ENCODE measurements around the gene MRTFB. TPM values are rescaled to one million over a fixed set of nuclear protein-coding genes. Genes with fewer than 3 reads are reported as not detected.
"Not testable (repeated sequence)": the region's sequence is repeated elsewhere in the genome, so short reads cannot be mapped to it uniquely, and the experiment has no call there.

MRTFB gene
- total RNA-seq, 1 donor from 2014 or later, result 53.8 TPM

DNA sequence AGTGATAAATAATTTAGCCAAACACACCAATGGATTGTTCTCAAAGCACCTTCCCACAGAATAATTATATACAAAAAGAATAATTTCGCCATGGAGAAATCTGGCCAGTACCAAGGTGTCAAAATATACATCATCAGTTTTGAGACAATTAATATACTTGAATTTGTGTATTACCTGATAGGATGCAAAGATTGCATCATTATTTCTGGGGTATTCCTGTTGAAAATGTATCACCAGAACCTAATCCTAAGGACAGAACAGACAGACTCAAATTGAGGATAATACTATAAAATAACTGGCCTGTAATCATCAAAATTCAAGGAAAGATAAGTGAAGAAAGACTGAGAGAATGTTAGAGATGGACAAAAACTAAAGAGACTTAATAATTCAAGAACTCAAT, 111.9 kb downstream of the MRTFB start:
- DNase-seq (ENCODE audit: low spot score), result no peak

DNA sequence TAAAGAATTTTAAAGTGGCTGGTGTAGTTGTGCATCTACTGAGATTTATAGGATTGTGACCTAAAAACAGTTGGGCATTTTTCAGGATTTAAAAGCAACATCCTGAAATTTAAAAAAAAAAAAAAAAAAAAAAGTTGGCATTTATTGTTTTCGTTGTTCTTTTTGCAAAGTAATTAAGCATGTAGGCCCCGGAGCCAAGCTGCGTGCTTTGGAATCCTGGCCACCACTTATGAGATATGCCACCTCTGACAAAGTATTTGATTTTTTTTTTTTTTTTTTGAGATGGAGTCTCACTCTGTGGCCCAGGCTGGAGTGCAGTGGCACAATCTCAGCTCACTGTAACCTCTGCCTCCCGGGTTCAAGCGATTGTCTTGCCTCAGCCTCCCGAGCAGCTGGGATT, 112.8 kb downstream of the MRTFB start:
- not testable (repeated sequence) for DNase-seq (ENCODE audit: low spot score)

DNA sequence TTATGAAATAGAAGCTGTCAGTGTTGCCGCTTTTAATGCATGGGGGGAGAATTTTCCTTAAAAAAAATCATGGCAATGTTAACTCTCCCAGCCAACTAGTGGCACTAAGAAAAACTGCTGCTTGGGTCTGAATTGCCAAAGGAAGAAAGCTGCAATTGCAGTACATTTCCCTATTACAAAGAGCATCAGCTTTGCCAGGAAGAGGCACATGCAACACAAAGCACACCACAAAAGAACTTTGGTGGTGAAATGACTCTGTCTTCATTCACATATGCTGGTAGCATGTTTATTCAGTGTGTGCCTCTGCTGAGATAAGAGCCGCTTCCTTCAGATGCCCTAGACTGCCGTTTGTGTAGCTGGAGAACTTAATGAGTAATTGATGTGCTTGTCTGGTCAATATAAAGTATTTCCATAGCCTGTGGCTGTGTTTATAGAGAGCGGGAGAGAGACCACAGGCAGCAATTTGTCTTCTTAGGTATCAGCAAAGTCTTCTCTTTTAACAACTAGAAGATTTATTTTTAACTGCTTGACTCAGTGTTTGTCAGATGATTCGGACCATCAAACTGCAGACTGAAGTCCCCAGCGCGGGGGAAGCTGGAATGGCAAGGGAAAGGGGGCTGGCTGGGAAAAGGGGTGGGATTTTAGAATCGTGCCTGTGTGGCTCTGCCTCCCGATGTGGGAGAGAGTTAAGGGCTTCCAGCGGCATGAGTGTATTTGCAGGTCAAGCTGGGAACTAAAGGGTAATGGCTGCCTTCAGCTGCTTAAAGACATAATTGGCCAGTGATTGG, 115.1 kb downstream of the MRTFB start:
- DNase-seq (ENCODE audit: low spot score), result no peak

DNA sequence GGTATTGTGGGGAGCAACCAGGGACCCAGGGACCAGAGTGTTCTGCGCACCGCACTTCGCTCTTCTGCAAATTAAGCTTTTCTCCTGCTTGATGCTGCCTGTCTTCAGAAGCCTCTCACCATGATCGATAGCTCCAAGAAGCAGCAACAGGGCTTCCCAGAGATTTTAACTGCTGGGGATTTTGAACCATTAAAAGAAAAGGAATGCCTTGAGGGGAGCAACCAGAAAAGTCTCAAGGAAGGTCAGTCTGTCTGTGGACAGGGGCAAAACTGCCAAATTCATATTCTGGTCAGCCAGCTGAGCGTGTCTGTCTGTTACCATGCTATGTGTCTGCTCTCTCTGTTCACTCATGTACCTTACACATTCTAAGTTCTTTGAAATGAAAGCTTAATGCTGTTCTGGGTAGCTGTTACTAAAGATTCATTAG, 115.7 kb downstream of the MRTFB start:
- no peak for DNase-seq (ENCODE audit: low spot score)

DNA sequence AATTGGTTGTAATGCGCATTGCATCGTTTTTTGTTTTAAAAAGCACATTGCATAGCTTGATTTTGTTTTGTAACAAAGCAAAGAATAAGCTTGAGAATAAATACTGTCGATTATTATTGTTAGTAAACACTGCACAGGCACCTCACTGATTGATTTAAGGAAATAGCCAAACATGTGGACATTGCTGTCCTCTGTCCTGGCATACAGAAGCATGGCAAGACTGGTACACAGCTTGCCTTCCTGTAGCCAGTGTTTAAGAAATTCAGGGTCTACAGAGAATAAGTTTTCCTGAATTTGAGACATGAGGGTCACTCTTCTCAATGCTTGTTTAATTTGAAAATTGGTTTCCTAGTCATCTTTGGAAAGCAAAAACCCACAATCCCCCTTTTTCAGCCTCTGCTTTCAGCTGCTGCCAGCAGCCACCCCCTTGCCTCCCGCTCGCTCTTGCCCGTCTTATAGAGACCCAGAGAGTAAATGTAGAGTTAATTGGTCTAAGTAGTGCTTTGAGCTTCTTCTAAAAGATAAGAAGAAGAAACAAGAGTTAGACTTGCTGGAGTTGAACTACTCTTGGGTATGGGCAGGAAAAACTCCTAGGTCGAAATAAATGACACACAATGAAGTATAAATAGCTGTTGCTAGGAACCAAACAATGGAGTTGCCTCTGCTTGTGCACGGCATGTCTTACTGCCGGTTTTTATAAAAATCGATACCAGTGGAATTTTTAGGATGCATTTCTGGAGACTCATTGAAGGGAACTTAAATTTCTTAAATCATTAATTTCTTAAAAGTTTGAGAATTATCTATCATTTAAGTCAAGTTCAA, 116.6 kb downstream of the MRTFB start:
- no peak for DNase-seq (ENCODE audit: low spot score)

DNA sequence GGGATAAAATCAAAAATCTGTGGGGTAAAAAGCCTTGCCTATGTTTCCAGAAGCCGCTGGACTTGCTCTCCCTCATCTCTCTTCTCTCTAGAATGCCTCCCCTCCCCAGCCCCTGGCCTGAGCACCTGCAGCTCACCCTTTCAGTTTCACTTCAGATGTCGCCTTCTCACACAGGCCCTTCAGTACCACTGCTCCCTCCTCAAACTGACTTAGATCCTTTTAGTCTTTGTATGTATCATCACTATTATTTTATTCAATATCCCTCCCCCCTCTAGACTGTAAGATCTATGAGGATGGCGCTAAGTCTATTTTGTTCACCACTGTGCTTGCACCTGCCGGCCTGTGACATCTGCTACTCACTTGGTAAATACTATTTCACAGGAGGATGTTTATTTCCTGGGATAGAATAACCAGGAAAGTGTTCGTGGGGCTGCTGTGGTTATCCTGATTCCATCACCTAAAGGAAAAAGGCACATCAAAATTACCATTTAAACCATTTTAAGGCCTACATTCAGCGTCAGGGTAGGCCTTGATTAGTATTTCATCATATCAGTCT, 122.3 kb downstream of the MRTFB start:
- DNase-seq (ENCODE audit: low spot score), result no peak

DNA sequence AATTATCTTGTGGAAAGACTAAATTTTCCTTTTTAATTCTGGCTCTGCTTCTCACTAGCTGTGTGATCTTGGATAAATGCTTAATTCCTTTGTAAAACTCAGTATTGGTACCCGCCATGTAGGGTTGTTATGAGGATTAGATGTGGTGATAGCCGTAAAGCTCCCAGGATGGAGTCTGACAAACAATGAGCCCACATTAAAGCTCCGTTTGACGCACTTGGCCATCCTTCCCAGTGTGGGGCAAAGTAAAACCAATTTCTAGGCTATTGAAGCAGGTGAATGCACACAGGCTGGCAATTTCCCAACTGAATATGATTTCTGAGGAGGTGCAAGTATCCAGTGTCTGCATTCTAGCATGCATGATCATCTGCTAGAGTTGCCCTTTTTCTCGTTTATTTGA, 123.6 kb downstream of the MRTFB start:
- DNase-seq (ENCODE audit: low spot score), result no peak

DNA sequence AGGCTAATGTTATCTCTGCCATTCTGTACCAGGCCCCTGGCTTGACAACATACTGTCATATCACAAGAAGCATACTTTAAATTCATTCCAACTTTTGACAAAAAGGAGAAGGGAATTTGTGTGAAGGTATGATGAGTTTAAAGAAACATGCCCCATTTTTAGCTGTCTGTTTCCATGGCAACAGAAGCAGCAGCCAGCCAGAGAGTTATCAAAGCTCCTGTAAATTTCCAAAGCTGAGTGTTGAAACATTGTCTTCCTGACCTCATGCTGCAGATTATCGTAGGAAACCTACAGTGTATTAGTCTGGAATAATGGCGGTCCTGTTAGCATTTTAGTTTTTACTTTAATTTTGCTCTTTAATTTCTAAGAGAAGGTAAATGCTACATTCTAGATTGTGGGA, 124.9 kb downstream of the MRTFB start:
- DNase-seq (ENCODE audit: low spot score), result no peak

DNA sequence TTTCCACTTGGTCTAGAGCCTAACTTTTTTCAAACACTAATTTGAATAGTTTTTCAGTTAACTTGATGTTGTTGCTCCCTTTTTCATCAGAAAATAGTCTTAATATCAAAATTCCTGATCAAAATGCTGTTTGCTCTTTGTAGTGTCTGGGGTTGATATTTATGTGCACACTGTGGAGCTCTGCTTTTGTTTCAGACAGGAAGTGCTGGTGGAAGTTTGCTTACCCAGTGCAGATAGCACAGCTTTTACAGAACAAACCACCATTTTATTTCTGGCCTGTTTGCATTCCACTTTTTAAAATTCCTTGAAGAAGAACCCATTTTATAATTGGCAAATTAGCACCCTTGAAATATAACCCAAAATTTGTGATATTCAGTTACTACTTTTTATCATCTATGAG, 125.4 kb downstream of the MRTFB start:
- DNase-seq (ENCODE audit: low spot score), result no peak

DNA sequence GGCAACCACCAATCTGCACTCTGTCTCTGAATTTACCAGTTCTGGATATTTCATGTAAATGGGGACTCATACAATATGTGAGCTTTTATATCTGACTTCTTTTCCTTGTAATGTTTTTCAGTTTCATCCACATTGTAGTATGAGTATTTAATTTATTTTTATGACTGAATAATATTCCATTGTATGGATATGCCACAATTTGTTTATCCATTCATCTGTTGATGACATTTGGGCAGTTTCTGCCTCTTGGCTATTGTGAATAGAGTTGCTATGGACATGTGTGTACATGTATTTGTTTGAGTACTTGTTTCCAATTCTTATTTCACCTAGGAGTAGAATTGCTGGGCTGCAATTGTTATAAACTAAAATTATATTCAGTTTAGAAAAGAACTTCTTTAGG, 126.9 kb downstream of the MRTFB start:
- no peak for DNase-seq (ENCODE audit: low spot score)

DNA sequence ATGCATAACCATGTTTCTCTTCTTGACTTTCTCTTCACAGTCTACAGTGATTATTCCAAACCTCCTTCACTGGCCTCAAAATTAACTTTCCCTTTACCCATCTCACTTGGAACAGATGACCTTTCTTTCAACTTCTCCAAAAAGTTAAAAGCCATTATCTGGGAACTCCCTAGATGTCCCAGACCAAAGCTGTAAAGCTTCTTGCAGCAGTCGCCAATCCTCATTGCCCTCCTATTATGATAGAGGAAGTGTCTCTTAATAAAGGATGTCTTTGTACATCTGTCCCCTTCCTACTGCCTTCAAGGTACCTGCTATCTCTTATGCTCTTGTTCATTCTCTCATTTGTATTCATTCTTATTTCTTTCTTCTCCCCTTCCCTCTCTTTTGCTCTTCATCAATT, 127.5 kb downstream of the MRTFB start:
- DNase-seq (ENCODE audit: low spot score), result no peak

DNA sequence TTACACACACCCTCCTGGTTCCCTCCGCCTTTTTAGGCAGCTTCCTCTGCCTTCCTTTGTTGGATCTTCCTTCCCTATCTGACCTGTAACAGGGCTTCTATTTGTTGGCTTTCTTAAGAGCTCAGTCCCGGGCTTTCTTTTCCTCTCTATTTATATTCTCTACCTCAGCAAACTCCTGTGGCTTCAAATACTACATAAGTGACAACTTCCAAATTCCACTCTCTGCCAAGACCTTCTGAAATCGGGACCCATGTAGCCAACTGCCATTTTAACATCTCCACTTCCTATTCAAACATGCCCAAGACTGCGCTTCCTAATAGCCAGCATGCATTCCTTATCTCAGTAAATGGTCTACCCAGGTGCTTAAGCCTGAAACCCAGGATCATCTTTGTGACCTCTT, 128.1 kb downstream of the MRTFB start:
- no peak for DNase-seq (ENCODE audit: low spot score)

DNA sequence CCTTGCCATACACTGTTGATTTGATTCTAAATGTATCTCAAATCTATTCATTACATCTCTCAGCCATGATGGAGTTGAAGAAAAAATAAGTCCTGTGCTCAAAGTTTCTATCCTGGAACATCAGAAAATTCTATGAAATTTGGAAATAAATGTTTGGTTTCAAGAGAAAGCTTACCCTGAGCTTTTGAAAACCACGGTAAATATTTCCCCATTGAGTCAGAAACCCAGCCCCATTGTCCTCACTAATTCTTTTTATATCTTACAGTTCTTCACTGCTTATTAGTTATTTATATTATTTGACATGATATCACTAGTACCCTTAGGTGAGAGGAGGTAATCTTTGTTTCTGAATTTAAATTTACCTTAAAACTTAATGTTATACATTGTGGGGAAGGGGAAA, 128.5 kb downstream of the MRTFB start:
- no peak for DNase-seq (ENCODE audit: low spot score)

DNA sequence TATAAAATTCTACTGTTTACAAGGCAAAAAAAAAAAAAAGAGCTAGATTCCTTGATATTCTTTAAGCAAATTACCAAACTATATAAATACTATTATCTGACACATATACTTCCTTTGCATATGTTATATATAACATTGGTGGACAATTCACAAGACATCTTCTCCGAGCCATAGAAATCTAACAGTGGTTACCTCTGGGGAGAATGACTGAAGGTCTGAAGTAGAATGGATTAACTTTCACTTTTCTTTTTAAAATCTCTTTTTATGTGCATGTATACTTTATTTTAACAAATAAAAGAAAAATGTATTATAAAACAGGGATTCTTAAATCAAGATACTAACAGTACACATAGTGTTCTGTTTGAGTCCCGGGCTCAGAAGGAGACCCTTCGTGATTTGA, 131.0 kb downstream of the MRTFB start:
- no peak for DNase-seq (ENCODE audit: low spot score)

DNA sequence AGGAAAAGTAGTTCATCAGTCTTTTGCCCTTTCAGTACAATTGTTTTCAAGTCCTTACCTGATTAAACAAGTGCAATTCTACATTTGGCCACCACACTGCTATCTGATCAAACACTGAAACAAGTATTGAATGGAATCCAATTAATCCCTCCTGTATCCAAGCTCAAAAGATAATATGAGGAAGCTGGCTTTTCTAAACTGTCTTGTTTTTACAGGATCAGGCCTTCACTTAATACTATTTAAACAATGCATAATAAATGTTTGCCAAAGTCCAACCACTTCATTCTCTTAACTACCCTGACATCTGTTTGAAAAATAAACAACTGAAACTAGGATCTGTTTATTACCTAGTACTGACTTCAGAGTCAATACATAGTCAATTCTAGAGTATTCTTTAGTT, 131.6 kb downstream of the MRTFB start:
- DNase-seq (ENCODE audit: low spot score), result no peak

DNA sequence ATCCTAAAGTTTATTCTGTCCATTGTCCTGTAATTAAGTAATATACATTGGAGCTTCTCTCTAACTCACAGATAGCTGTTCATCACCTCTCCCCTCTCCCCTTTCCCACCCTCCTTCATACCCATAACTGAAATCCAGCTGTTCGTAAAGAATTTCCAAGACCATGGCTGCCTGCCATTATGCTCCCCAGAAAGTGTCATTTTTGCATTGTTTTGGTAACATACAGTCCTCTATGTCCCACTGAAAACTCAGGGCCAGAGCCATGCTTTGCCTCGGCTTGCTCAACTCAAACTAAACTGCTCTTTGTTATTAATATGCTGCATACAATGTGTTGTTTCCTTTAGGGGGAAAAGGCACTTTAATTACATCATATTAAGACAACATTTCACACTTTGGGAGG, 132.0 kb downstream of the MRTFB start:
- no peak for DNase-seq (ENCODE audit: low spot score)

DNA sequence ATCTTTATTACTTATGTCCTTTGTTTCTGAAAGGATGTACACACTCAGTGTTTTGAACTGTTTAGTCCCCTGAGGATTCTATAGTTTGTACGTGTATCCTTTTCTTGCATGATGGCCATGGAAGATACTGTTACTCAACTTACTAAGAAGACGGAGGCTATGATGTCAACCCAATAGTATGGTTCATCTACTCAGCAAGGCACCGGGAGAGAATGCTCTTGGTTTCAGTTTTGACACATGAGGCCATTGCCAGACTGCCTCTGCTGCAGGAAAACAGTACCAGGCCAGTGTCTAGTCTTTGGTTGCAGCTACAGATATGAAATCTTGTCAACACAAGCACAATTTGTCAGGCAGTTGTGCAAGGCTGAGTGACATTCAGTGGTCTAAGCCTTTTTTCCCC, 134.5 kb downstream of the MRTFB start:
- no peak for DNase-seq (ENCODE audit: low spot score)

DNA sequence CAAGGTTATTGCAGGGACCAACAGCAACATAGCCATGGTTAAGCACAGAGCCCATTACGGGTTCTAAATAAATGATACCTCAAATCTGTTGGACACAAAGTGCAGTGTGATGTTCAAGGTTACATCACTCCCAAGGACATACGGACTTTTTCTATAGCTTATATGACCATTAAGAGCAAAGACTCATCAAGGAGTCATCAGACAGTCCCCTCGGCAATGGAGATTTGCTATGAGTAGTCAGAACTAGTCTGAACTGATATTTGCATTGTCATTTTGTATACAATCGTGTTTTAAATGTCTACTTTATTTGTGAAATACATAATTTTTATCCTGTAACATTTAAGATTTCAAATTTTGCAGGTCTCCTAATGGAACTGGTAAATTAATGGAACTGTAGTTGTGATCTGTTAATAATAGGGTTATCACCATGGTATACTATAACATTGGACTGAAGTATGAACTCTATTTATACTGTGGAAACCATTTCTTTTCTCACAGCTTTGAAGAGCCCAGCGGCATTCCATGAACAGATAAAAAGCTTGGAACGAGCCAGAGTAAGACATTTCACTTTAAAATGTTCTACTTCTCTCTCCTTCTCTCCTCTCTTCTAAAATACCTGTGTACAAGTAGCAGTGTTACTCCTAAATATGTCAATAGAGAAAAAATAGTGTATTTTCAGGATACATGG, 140.9 kb downstream of the MRTFB start:
- no peak for DNase-seq (ENCODE audit: low spot score)

DNA sequence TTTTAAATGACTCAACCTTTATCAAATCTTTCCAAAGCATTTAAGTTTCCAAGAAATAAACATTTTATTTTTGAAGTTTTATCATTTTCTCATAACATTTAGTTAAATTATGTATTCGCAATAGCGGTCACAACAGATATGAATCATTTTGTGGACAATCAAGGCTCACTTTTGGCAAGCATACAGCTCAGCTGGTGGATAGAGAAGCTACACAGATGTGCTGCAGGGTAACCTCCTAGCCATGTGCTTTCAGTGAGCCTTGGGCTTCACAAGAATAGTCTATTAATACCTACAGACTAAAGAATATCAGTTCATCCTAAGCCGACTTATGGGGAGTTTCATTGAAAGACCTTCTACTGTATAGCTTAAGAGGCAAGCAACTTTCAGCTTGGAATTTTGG, 144.8 kb downstream of the MRTFB start:
- DNase-seq (ENCODE audit: low spot score), result no peak

DNA sequence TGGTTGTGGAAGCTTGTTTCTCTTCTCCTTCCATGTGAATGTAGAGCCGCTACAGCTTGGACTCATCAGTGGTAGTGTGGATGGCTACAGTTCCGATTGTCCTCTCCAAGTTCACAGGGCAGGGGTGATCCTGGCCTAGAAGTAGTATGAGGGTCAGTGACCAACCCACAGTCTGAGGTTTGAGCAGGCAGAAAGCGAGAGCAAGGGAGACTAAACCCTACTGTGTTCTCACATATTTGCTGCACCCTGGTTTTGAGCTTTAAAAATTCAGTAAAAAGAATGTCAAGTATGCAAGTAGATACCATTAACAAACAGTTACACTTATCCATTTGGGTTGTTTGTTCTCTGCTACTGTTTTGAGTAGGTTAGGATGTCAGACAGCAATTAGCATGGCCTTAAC, 148.9 kb downstream of the MRTFB start:
- no peak for DNase-seq (ENCODE audit: low spot score)

DNA sequence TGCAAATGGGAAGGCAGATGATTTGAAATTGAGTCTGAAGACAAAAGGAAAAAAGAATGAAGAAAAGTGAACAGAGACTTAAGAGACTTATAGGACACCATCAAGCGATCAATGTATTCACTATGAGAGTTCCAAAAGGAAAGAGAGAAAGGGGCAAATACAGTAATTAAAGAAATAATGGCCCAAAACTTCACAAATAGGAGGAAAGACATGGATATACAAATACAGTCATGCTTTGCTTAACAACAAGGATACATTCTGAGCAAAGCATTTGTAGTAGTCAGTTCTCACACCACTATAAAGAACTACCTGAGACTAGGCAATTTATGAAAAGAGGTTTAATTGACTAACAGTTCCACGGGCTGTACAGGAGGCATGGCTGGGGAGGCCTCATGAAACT, 152.5 kb downstream of the MRTFB start:
- no peak for DNase-seq (ENCODE audit: low spot score)

DNA sequence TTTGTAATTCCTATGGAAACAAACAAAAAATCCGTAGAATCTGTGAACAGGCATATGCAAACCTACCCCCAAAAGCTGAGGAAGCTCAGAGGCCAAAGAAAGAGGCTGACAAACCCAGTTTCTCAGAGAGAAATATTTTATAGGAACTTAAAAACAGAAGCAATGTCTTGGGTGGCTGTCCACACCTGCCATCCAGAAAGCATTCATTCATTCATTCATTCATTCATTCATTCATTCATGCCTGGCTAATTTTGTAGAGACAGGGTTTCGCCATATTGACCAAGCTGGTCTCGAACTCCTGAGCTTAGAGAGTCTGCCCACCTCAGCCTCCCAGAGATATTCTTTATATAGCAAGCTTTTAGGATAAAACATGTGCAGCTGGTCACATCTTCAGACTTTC, 154.3 kb downstream of the MRTFB start:
- no peak for DNase-seq (ENCODE audit: low spot score)
